GM12878 (cell line): Measurements from ENCODE around the gene NKD2. TPM values are rescaled to one million over a fixed set of nuclear protein-coding genes. Genes with fewer than 3 reads are reported as not detected.

ENCODE experiments used
- microRNA-seq: library from miRNA; unstranded; fragments of <30 nt; microRNA quantifications from one replicate; pipeline ENCODE4, GENCODE V29; 2018
- polyA plus RNA-seq, 11 experiments: library from polyadenylated mRNA; depleted of rRNA in 4 of 11; unstranded in 6 of 11; stranded (reverse) in 5 of 11; fragments of >200 nt; fragmentation: Nextera tagmentation in 4 of 11; fragmentation: Illumina TruSeq in 1 of 11; extraction: Ambion mirVana in 4 of 11; extraction: Trizol in 1 of 11; gene quantifications; 1 replicate in 1 of 11; 2 replicates in 10 of 11; pipeline versions ENCODE4 v1.2.1 to v1.2.3, GENCODE V29; 2011 to 2016; ENCODE audit warnings: inconsistent platforms in 2 of 11, missing spikeins in 2 of 11, low read depth in 1 of 11
- small RNA-seq: library from RNA; depleted of rRNA; stranded (forward); fragments of <200 nt; gene quantifications from one replicate; pipeline ENCODE3, GENCODE V24; 2014
- total RNA-seq, 4 experiments: library from RNA; depleted of rRNA in 3 of 4; stranded (reverse); fragments of >200 nt in 3 of 4; fragmentation: Illumina TruSeq in 1 of 4; extraction: Trizol in 1 of 4; gene quantifications; 2 replicates each; pipeline versions ENCODE4 v1.2.1 to v1.2.3, GENCODE V29; 2013 to 2021

Gene NKD2
- total and polyA plus RNA-seq, 10 of the 15 experiments (the other 5 are each of a cell fraction or from before 2014, with no cell fraction given): 0.20 to 0.83 (median 0.26) TPM; not detected in 7

Small RNA genes within 50 kb of the gene (microRNA-seq; reads per million reads assigned to microRNA genes)
- gene MIR4635: not detected

Small RNA genes within 50 kb of the gene (small RNA-seq; reads per million reads assigned to genes)
- not detected for gene MIR4635

Other genes with a start within 250 kb of the NKD2 start
- gene ZDHHC11B, start 224.1 kb upstream of the NKD2 start, total RNA-seq (2014; rRNA removed): not detected in 2 replicates
- gene ZDHHC11B, start 224.1 kb upstream of the NKD2 start, total RNA-seq (2014; rRNA removed; fragmentation: Illumina TruSeq; extraction: Trizol): not detected in 2 replicates
- gene ZDHHC11B, start 224.1 kb upstream of the NKD2 start, total RNA-seq (2021): 0.13 TPM in 1 of 2 replicates, not detected in the other
- gene ZDHHC11B, start 224.1 kb upstream of the NKD2 start, polyA plus RNA-seq (2011; rRNA removed): not detected in 2 replicates
- gene ZDHHC11B, start 224.1 kb upstream of the NKD2 start, polyA plus RNA-seq (2014; fragmentation: Illumina TruSeq; extraction: Trizol): 0.01 TPM in 1 of 2 replicates, not detected in the other
- gene ZDHHC11B, start 224.1 kb upstream of the NKD2 start, polyA plus RNA-seq (2014; fragmentation: Nextera tagmentation; extraction: Ambion mirVana): under 1 TPM in 1 of 2 experiments, not detected in 1; 0.09 TPM
- 0.10 TPM in 1 of 2 replicates, not detected in the other for gene ZDHHC11B, start 224.1 kb upstream of the NKD2 start, polyA plus RNA-seq (2014; rRNA removed)
- not detected for gene ZDHHC11B, start 224.1 kb upstream of the NKD2 start, polyA plus RNA-seq (2016; fragmentation: Nextera tagmentation; extraction: Ambion mirVana)
- 0.11 and 0.60 TPM in 2 replicates for gene ZDHHC11, start 157.8 kb upstream of the NKD2 start, total RNA-seq (2014; rRNA removed)
- gene ZDHHC11, start 157.8 kb upstream of the NKD2 start, total RNA-seq (2014; rRNA removed; fragmentation: Illumina TruSeq; extraction: Trizol): 0.13 and 0.23 TPM in 2 replicates
- gene ZDHHC11, start 157.8 kb upstream of the NKD2 start, total RNA-seq (2021): 0.61 and 1.4 TPM in 2 replicates
- 0.14 and 0.35 TPM in 2 replicates for gene ZDHHC11, start 157.8 kb upstream of the NKD2 start, polyA plus RNA-seq (2011; rRNA removed)
- 0.13 and 1.3 TPM in 2 replicates for gene ZDHHC11, start 157.8 kb upstream of the NKD2 start, polyA plus RNA-seq (2014; fragmentation: Illumina TruSeq; extraction: Trizol)
- gene ZDHHC11, start 157.8 kb upstream of the NKD2 start, polyA plus RNA-seq (2014; fragmentation: Nextera tagmentation; extraction: Ambion mirVana): under 1 TPM; 0.04 to 0.19 TPM
- 0.32 and 0.55 TPM in 2 replicates for gene ZDHHC11, start 157.8 kb upstream of the NKD2 start, polyA plus RNA-seq (2014; rRNA removed)
- gene ZDHHC11, start 157.8 kb upstream of the NKD2 start, polyA plus RNA-seq (2016; fragmentation: Nextera tagmentation; extraction: Ambion mirVana): under 1 TPM; 0.28 to 0.43 TPM
- 41.5 and 41.9 TPM in 2 replicates for gene BRD9, start 116.0 kb upstream of the NKD2 start, total RNA-seq (2014; rRNA removed)
- 27.8 and 28.9 TPM in 2 replicates for gene BRD9, start 116.0 kb upstream of the NKD2 start, total RNA-seq (2014; rRNA removed; fragmentation: Illumina TruSeq; extraction: Trizol)
- 44.5 and 48.6 TPM in 2 replicates for gene BRD9, start 116.0 kb upstream of the NKD2 start, total RNA-seq (2021)
- 9.6 and 13.1 TPM in 2 replicates for gene BRD9, start 116.0 kb upstream of the NKD2 start, polyA plus RNA-seq (2011; rRNA removed)
- gene BRD9, start 116.0 kb upstream of the NKD2 start, polyA plus RNA-seq (2014; fragmentation: Illumina TruSeq; extraction: Trizol): 35.9 and 37.5 TPM in 2 replicates
- 1 to 10 TPM; 2.0 to 4.7 TPM for gene BRD9, start 116.0 kb upstream of the NKD2 start, polyA plus RNA-seq (2014; fragmentation: Nextera tagmentation; extraction: Ambion mirVana)
- gene BRD9, start 116.0 kb upstream of the NKD2 start, polyA plus RNA-seq (2014; rRNA removed): 40.7 and 46.2 TPM in 2 replicates
- 10 to 100 TPM; 29.1 to 35.7 TPM for gene BRD9, start 116.0 kb upstream of the NKD2 start, polyA plus RNA-seq (2016; fragmentation: Nextera tagmentation; extraction: Ambion mirVana)
- 32.9 and 33.0 TPM in 2 replicates for gene TRIP13, start 115.9 kb upstream of the NKD2 start, total RNA-seq (2014; rRNA removed)
- 23.9 and 25.0 TPM in 2 replicates for gene TRIP13, start 115.9 kb upstream of the NKD2 start, total RNA-seq (2014; rRNA removed; fragmentation: Illumina TruSeq; extraction: Trizol)
- 21.9 and 27.9 TPM in 2 replicates for gene TRIP13, start 115.9 kb upstream of the NKD2 start, total RNA-seq (2021)
- gene TRIP13, start 115.9 kb upstream of the NKD2 start, polyA plus RNA-seq (2011; rRNA removed): 37.6 and 40.8 TPM in 2 replicates
- 31.6 and 32.5 TPM in 2 replicates for gene TRIP13, start 115.9 kb upstream of the NKD2 start, polyA plus RNA-seq (2014; fragmentation: Illumina TruSeq; extraction: Trizol)
- gene TRIP13, start 115.9 kb upstream of the NKD2 start, polyA plus RNA-seq (2014; fragmentation: Nextera tagmentation; extraction: Ambion mirVana): 10 to 100 TPM; 15.1 to 20.5 TPM
- 32.7 and 36.4 TPM in 2 replicates for gene TRIP13, start 115.9 kb upstream of the NKD2 start, polyA plus RNA-seq (2014; rRNA removed)
- gene TRIP13, start 115.9 kb upstream of the NKD2 start, polyA plus RNA-seq (2016; fragmentation: Nextera tagmentation; extraction: Ambion mirVana): 10 to 100 TPM; 62.3 to 64.9 TPM
- gene SLC12A7, start 103.3 kb downstream of the NKD2 start, total RNA-seq (2014; rRNA removed): 3.5 and 5.0 TPM in 2 replicates
- gene SLC12A7, start 103.3 kb downstream of the NKD2 start, total RNA-seq (2014; rRNA removed; fragmentation: Illumina TruSeq; extraction: Trizol): 2.1 and 3.0 TPM in 2 replicates
- 10.0 and 11.5 TPM in 2 replicates for gene SLC12A7, start 103.3 kb downstream of the NKD2 start, total RNA-seq (2021)
- gene SLC12A7, start 103.3 kb downstream of the NKD2 start, polyA plus RNA-seq (2011; rRNA removed): 1.5 and 2.8 TPM in 2 replicates
- 0.78 and 2.9 TPM in 2 replicates for gene SLC12A7, start 103.3 kb downstream of the NKD2 start, polyA plus RNA-seq (2014; fragmentation: Illumina TruSeq; extraction: Trizol)
- under 1 TPM; 0.10 to 0.29 TPM for gene SLC12A7, start 103.3 kb downstream of the NKD2 start, polyA plus RNA-seq (2014; fragmentation: Nextera tagmentation; extraction: Ambion mirVana)
- gene SLC12A7, start 103.3 kb downstream of the NKD2 start, polyA plus RNA-seq (2014; rRNA removed): 5.0 and 7.4 TPM in 2 replicates
- 1 to 10 TPM; 2.3 to 3.2 TPM for gene SLC12A7, start 103.3 kb downstream of the NKD2 start, polyA plus RNA-seq (2016; fragmentation: Nextera tagmentation; extraction: Ambion mirVana)
- gene SLC6A19, start 192.8 kb downstream of the NKD2 start, total RNA-seq (2014; rRNA removed): not detected in 2 replicates
- gene SLC6A19, start 192.8 kb downstream of the NKD2 start, total RNA-seq (2014; rRNA removed; fragmentation: Illumina TruSeq; extraction: Trizol): not detected in 2 replicates
- gene SLC6A19, start 192.8 kb downstream of the NKD2 start, total RNA-seq (2021): 0.03 TPM in 1 of 2 replicates, not detected in the other
- gene SLC6A19, start 192.8 kb downstream of the NKD2 start, polyA plus RNA-seq (2011; rRNA removed): not detected in 2 replicates
- gene SLC6A19, start 192.8 kb downstream of the NKD2 start, polyA plus RNA-seq (2014; fragmentation: Illumina TruSeq; extraction: Trizol): 0.01 TPM in 1 of 2 replicates, not detected in the other
- not detected for gene SLC6A19, start 192.8 kb downstream of the NKD2 start, polyA plus RNA-seq (2014; fragmentation: Nextera tagmentation; extraction: Ambion mirVana)
- not detected in 2 replicates for gene SLC6A19, start 192.8 kb downstream of the NKD2 start, polyA plus RNA-seq (2014; rRNA removed)
- gene SLC6A19, start 192.8 kb downstream of the NKD2 start, polyA plus RNA-seq (2016; fragmentation: Nextera tagmentation; extraction: Ambion mirVana): not detected
- gene SLC6A18, start 216.6 kb downstream of the NKD2 start, total RNA-seq (2014; rRNA removed): not detected in 2 replicates
- not detected in 2 replicates for gene SLC6A18, start 216.6 kb downstream of the NKD2 start, total RNA-seq (2014; rRNA removed; fragmentation: Illumina TruSeq; extraction: Trizol)
- gene SLC6A18, start 216.6 kb downstream of the NKD2 start, total RNA-seq (2021): not detected in 2 replicates
- not detected in 2 replicates for gene SLC6A18, start 216.6 kb downstream of the NKD2 start, polyA plus RNA-seq (2011; rRNA removed)
- gene SLC6A18, start 216.6 kb downstream of the NKD2 start, polyA plus RNA-seq (2014; fragmentation: Illumina TruSeq; extraction: Trizol): not detected in 2 replicates
- not detected for gene SLC6A18, start 216.6 kb downstream of the NKD2 start, polyA plus RNA-seq (2014; fragmentation: Nextera tagmentation; extraction: Ambion mirVana)
- not detected in 2 replicates for gene SLC6A18, start 216.6 kb downstream of the NKD2 start, polyA plus RNA-seq (2014; rRNA removed)
- not detected for gene SLC6A18, start 216.6 kb downstream of the NKD2 start, polyA plus RNA-seq (2016; fragmentation: Nextera tagmentation; extraction: Ambion mirVana)